HepG2 (cell line): ENCODE measurements around the gene SLC29A2. TPM values are rescaled to one million over a fixed set of nuclear protein-coding genes. Genes with fewer than 3 reads are reported as not detected.

Experiments
- ATAC-seq: fragments of 200-7000 bp; cut with Tn5 transposase; 3 replicates; pipeline ENCODE4 v1.9.1; 2020; ENCODE audit warnings: mild to moderate bottlenecking, moderate library complexity
- BruUV-seq: library from RNA; stranded (reverse); fragments of 400-500 nt; replicated peaks from 2 replicates; lab custom pipeline; 2021; lab: Mats Ljungman, UMichigan
- CTCF ChIA-PET: fragments of 300-600 bp; formaldehyde crosslinking; extraction: SDS; loops from one replicate; lab custom pipeline; 2021; ENCODE audit warnings: low total read pairs, inconsistent platforms, low intra/inter-chr PET ratio; lab: Yijun Ruan, JAX
- POLR2A ChIA-PET: fragments of 350-600 bp; sonication (Branson Sonifier 250); formaldehyde crosslinking; loops from one replicate; lab custom pipeline; 2020; ENCODE audit warnings: antibody characterized with exemption, inconsistent platforms; lab: Yijun Ruan, JAX
- DNase-seq: peaks from one replicate; pipeline ENCODE4 v3.0.0-alpha.2; 2015; ENCODE audit warnings: low spot score
- FAIRE-seq: peaks from 3 replicates; lab custom pipeline; 2011; peaks lifted over from hg19 to GRCh38; lab: Jason Lieb, UNC
- H2AFZ ChIP-seq: one replicate; pipeline ENCODE4 v1.6.1; 2011; ENCODE audit warnings: low read length, inconsistent platforms
- H3K27ac ChIP-seq: fragments of 300-600 bp; 3 replicates; pipeline ENCODE4 v1.8.0; 2011; ENCODE audit warnings: mixed run types, mild to moderate bottlenecking, mixed read lengths, low read length, inconsistent platforms; ENCODE audit not compliant: insufficient read depth; ENCODE audit errors: extremely low read length
- H3K27me3 ChIP-seq, 2 experiments: fragments of 200-600 bp in 1 of 2; 2 replicates in 1 of 2; 3 replicates in 1 of 2; pipeline versions ENCODE4 v1.6.0 to v1.8.0; 2011; ENCODE audit warnings: low read length in 2 of 2, mild to moderate bottlenecking in 2 of 2, moderate library complexity in 2 of 2, inconsistent platforms in 1 of 2; ENCODE audit not compliant: insufficient read depth in 2 of 2, control insufficient read depth in 1 of 2
- H3K36me3 ChIP-seq, 2 experiments: fragments of 200-600 bp in 1 of 2; replicated peaks in 1 of 2; 2 replicates in 1 of 2; 3 replicates in 1 of 2; pipeline versions ENCODE4 v1.5.1 to v1.8.0; 2011; ENCODE audit warnings: low read length in 2 of 2, inconsistent platforms in 1 of 2; ENCODE audit not compliant: insufficient read depth in 2 of 2, control insufficient read depth in 1 of 2
- H3K4me1 ChIP-seq: 2 replicates; pipeline ENCODE4 v1.5.1; 2012; ENCODE audit warnings: low read length, inconsistent platforms; ENCODE audit not compliant: insufficient read depth
- H3K4me2 ChIP-seq: 2 replicates; pipeline ENCODE4 v1.6.0; 2011; ENCODE audit warnings: low read depth, low read length, inconsistent platforms
- H3K4me3 ChIP-seq, 3 experiments: fragments of 200-600 bp in 1 of 3; sonication (generic), shearing (Covaris generic) in 1 of 3; replicated peaks in 1 of 3; 2 replicates each; pipeline ENCODE4 v1.5.1; 2011 to 2016; ENCODE audit warnings: low read length in 3 of 3, inconsistent platforms in 2 of 3, low read depth in 2 of 3, mild to moderate bottlenecking in 2 of 3, control low read depth in 1 of 3, mixed read lengths in 1 of 3; ENCODE audit not compliant: insufficient read depth in 1 of 3
- H3K79me2 ChIP-seq: one replicate; pipeline ENCODE4 v1.6.1; 2011; ENCODE audit warnings: low read length, inconsistent platforms; ENCODE audit not compliant: insufficient read depth
- H3K9ac ChIP-seq: 2 replicates; pipeline ENCODE4 v1.6.0; 2011; ENCODE audit warnings: mild to moderate bottlenecking, low read depth, low read length, inconsistent platforms; ENCODE audit not compliant: insufficient read depth
- H3K9me3 ChIP-seq: 2 replicates; pipeline ENCODE4 v1.5.1; 2012; ENCODE audit warnings: mild to moderate bottlenecking, low read length
- H4K20me1 ChIP-seq: 2 replicates; pipeline ENCODE4 v1.6.0; 2011; ENCODE audit warnings: inconsistent platforms, mild to moderate bottlenecking, low read length, moderate library complexity; ENCODE audit not compliant: insufficient read depth
- CHCHD3 ChIP-seq: sonication (generic); formaldehyde crosslinking; IDR thresholded peaks from 2 replicates; pipeline ENCODE4 v1.8.0; 2022; ENCODE audit warnings: mild to moderate bottlenecking, missing genetic modification reagents, moderate library complexity
- FIP1L1 ChIP-seq: fragments of 200-400 bp; formaldehyde crosslinking; IDR thresholded peaks from 2 replicates; pipeline ENCODE4 v1.6.1; 2018; ENCODE audit warnings: low read depth, mild to moderate bottlenecking, low read length, moderate library complexity, borderline replicate concordance; ENCODE audit not compliant: insufficient read depth
- HDAC2 ChIP-seq: sonication (generic); formaldehyde crosslinking; IDR thresholded peaks from 2 replicates; pipeline ENCODE4 v1.4.0; 2020; ENCODE audit warnings: missing genetic modification reagents
- SAP130 ChIP-seq: IDR thresholded peaks from 2 replicates; pipeline ENCODE4 v1.6.1; 2016; ENCODE audit warnings: low read depth
- SOX5 ChIP-seq: IDR thresholded peaks from 2 replicates; pipeline ENCODE4 v1.6.1; 2016; ENCODE audit warnings: borderline replicate concordance
- THRA ChIP-seq: sonication (generic); formaldehyde crosslinking; IDR thresholded peaks from 2 replicates; pipeline ENCODE4 v1.4.0; 2020; ENCODE audit warnings: missing genetic modification reagents, borderline replicate concordance
- ZNF350 ChIP-seq: sonication (generic); formaldehyde crosslinking; IDR thresholded peaks from 2 replicates; pipeline ENCODE4 v1.4.0; 2020; ENCODE audit warnings: mild to moderate bottlenecking, low read depth, missing genetic modification reagents, borderline replicate concordance
- ZNF414 ChIP-seq: sonication (generic); formaldehyde crosslinking; IDR thresholded peaks from 2 replicates; pipeline ENCODE4 v1.5.0; 2020; ENCODE audit warnings: missing genetic modification reagents
- ZNF629 ChIP-seq: sonication (generic); formaldehyde crosslinking; conservative IDR thresholded peaks from 2 replicates; pipeline ENCODE4 v1.5.0; 2020; ENCODE audit warnings: missing genetic modification reagents
- WGBS: methylation state at CpG from one replicate; pipeline ENCODE4 v1.1.6; 2017; ENCODE audit warnings: low lambda C conversion rate; 5-methylcytosine and 5-hydroxymethylcytosine counted together
- in situ Hi-C: cut with HindIII; loops from 2 replicates; pipeline ENCODE4 v1.10.0; 2017; ENCODE audit warnings: low pct_unique_long_range_greater_than_20kb; ENCODE audit not compliant: extremely low pct_ligation_motif_present
- intact Hi-C: fragments of 100-400 bp; cut with micrococcal nuclease; formaldehyde crosslinking; loops from one replicate; pipeline ENCODE4 v1.10.0; 2022; ENCODE audit not compliant: unreplicated experiment
- polyA plus RNA-seq, 8 experiments: library from polyadenylated mRNA; depleted of rRNA in 3 of 8; stranded (reverse) in 7 of 8; unstranded in 1 of 8; fragments of >200 nt; fragmentation: Illumina TruSeq in 4 of 8; extraction: Trizol in 4 of 8; gene quantifications; 2 replicates each; pipeline versions ENCODE4 v1.2.1 to v1.2.3, GENCODE V29; 2011 to 2016; ENCODE audit warnings: low read depth in 4 of 8, missing spikeins in 1 of 8, mixed read lengths in 1 of 8; ENCODE audit not compliant: insufficient read depth in 1 of 8
- total RNA-seq, 5 experiments: library from RNA; depleted of rRNA; stranded (reverse); fragments of >200 nt; fragmentation: Illumina TruSeq; extraction: Trizol; gene quantifications; 2 replicates each; pipeline ENCODE4 v1.2.3, GENCODE V29; 2016; ENCODE audit warnings: low read depth in 1 of 5
- TF ChIP-seq, protein P1 (sequence below): IDR thresholded peaks from 2 replicates; pipeline ENCODE4 v1.4.0; 2020; ENCODE audit warnings: mild to moderate bottlenecking, missing genetic modification reagents
- TF ChIP-seq, protein P2 (sequence below): sonication (generic); formaldehyde crosslinking; IDR thresholded peaks from 2 replicates; pipeline ENCODE4 v1.8.0; 2022; ENCODE audit warnings: mild to moderate bottlenecking, missing genetic modification reagents, moderate library complexity
- TF ChIP-seq, protein P3 (sequence below): sonication (generic); formaldehyde crosslinking; IDR thresholded peaks from 2 replicates; pipeline ENCODE4 v1.4.0; 2020; ENCODE audit warnings: mild to moderate bottlenecking, low read depth, missing genetic modification reagents

SLC29A2 gene
- total and polyA plus RNA-seq, 2 of the 13 experiments (the other 11 are each of a cell fraction or from before 2014, with no cell fraction given) = 0.63 to 0.66 TPM

- H3K9ac ChIP-seq = no peak overlapping the region
- in situ Hi-C loops = loop anchor here (10.0 to 25.0 kb wide), 2 partner anchors 286 to 429 kb away; partner anchors contain the start of gene RCE1
- H3K9me3 ChIP-seq = no peaks in the 10 kb centered on the region
- ChIA-PET POLR2A (no interaction called here), CTCF (interaction anchor here (0.7 to 3.4 kb wide), 13 partner anchors 13 to 426 kb away, joined by 3 to 54 read pairs (median 6); partner anchors contain the start of genes DPP3, MRPL11 and RBM4B)
- peak overlapping the region; percentile 49 for H3K4me2 ChIP-seq
- ATAC-seq (peak; percentile 76), DNase-seq (peak; percentile 68), FAIRE-seq (peak; percentile 66)
- no peak overlapping the region for H3K27ac ChIP-seq
- H3K27me3 ChIP-seq = peaks cover 5 to 83% of the 10 kb centered on the region in 2 experiments
- H2AFZ ChIP-seq = no peak overlapping the region
- BruUV-seq = no TSS peak
- H3K36me3 ChIP-seq = no peaks in the 10 kb centered on the region
- peaks cover 7% of the 10 kb centered on the region; the same call in 1 of the 2 replicates for H4K20me1 ChIP-seq
- intact Hi-C loops = loop anchor here (1.0 to 5.0 kb wide), 3 partner anchors 22 to 424 kb away; no protein-coding TSS in a partner anchor
- H3K4me3 ChIP-seq = peak overlapping the region in 1 of 3 experiments; percentile 37; a peak in 1 of 6 replicates
- H3K4me1 ChIP-seq = 0 out of 2 replicates have a peak, but pooled peaks cover 5% of the 10 kb centered on the region
- H3K79me2 ChIP-seq = no peaks in the 10 kb centered on the region
- WGBS = 1% methylated on average over 9 of the region's 63 CpGs
- TF ChIP-seq SAP130 (CRISPR knock-in tag) (peak; percentile 52; the same call in 1 of the 2 replicates), FIP1L1 (no peak), THRA (CRISPR knock-in tag) (peak; percentile 52; the same call in 1 of the 2 replicates), ZNF629 (0 out of 2 replicates have a peak, but pooled peaks have one; percentile 12), HDAC2 (CRISPR knock-in tag) (peak; percentile 31; the same call in 1 of the 2 replicates), ZNF414 (CRISPR knock-in tag) (no peak), SOX5 (no peak), CHCHD3 (no peak), ZNF350 (CRISPR knock-in tag) (peak; percentile 68; the same call in 1 of the 2 replicates)
- TF ChIP-seq, protein P1, sequence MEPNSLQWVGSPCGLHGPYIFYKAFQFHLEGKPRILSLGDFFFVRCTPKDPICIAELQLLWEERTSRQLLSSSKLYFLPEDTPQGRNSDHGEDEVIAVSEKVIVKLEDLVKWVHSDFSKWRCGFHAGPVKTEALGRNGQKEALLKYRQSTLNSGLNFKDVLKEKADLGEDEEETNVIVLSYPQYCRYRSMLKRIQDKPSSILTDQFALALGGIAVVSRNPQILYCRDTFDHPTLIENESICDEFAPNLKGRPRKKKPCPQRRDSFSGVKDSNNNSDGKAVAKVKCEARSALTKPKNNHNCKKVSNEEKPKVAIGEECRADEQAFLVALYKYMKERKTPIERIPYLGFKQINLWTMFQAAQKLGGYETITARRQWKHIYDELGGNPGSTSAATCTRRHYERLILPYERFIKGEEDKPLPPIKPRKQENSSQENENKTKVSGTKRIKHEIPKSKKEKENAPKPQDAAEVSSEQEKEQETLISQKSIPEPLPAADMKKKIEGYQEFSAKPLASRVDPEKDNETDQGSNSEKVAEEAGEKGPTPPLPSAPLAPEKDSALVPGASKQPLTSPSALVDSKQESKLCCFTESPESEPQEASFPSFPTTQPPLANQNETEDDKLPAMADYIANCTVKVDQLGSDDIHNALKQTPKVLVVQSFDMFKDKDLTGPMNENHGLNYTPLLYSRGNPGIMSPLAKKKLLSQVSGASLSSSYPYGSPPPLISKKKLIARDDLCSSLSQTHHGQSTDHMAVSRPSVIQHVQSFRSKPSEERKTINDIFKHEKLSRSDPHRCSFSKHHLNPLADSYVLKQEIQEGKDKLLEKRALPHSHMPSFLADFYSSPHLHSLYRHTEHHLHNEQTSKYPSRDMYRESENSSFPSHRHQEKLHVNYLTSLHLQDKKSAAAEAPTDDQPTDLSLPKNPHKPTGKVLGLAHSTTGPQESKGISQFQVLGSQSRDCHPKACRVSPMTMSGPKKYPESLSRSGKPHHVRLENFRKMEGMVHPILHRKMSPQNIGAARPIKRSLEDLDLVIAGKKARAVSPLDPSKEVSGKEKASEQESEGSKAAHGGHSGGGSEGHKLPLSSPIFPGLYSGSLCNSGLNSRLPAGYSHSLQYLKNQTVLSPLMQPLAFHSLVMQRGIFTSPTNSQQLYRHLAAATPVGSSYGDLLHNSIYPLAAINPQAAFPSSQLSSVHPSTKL (CRISPR knock-in tag) = no peak
- TF ChIP-seq, protein P2, sequence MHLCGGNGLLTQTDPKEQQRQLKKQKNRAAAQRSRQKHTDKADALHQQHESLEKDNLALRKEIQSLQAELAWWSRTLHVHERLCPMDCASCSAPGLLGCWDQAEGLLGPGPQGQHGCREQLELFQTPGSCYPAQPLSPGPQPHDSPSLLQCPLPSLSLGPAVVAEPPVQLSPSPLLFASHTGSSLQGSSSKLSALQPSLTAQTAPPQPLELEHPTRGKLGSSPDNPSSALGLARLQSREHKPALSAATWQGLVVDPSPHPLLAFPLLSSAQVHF (CRISPR knock-in tag) = no peak
- TF ChIP-seq, protein P3, sequence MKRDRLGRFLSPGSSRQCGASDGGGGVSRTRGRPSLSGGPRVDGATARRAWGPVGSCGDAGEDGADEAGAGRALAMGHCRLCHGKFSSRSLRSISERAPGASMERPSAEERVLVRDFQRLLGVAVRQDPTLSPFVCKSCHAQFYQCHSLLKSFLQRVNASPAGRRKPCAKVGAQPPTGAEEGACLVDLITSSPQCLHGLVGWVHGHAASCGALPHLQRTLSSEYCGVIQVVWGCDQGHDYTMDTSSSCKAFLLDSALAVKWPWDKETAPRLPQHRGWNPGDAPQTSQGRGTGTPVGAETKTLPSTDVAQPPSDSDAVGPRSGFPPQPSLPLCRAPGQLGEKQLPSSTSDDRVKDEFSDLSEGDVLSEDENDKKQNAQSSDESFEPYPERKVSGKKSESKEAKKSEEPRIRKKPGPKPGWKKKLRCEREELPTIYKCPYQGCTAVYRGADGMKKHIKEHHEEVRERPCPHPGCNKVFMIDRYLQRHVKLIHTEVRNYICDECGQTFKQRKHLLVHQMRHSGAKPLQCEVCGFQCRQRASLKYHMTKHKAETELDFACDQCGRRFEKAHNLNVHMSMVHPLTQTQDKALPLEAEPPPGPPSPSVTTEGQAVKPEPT (CRISPR knock-in tag) = 0 out of 2 replicates have a peak, but pooled peaks have one; percentile 47
These were observed 37.1 kb upstream of the SLC29A2 start for GRCh38 chr11:66408488-66409214.
